SK-N-SH treated with all-trans-retinoic acid at 6 μM for 48 hours (cell line): ENCODE measurements around the gene RNASEH1.

Experiments
- ARNTL ChIP-seq: fragments of 450-650 bp; formaldehyde crosslinking; IDR thresholded peaks from 2 replicates; pipeline ENCODE4 v1.5.0; 2020; ENCODE audit warnings: low read depth, mild to moderate bottlenecking, moderate library complexity, borderline replicate concordance
- CSDC2 ChIP-seq: fragments of 250-450 bp; sonication (Bioruptor Pico); IDR thresholded peaks from 2 replicates; pipeline ENCODE4 v1.5.0; 2020; ENCODE audit warnings: mild to moderate bottlenecking, moderate library complexity
- ESRRG ChIP-seq: fragments of 250-450 bp; sonication (Bioruptor Pico); IDR thresholded peaks from 2 replicates; pipeline ENCODE4 v1.6.1; 2021; ENCODE audit warnings: mild to moderate bottlenecking
- OSR1 ChIP-seq: fragments of 250-450 bp; sonication (Bioruptor Pico); IDR thresholded peaks from 2 replicates; pipeline ENCODE4 v1.8.0; 2022; ENCODE audit warnings: moderate library complexity, mild to moderate bottlenecking, inconsistent platforms
- RARB ChIP-seq: fragments of 250-450 bp; sonication (Bioruptor Pico); IDR thresholded peaks from 2 replicates; pipeline ENCODE4 v1.8.0; 2021; ENCODE audit warnings: mild to moderate bottlenecking, moderate library complexity
- TOX ChIP-seq: fragments of 250-450 bp; sonication (Bioruptor Pico); IDR thresholded peaks from 2 replicates; pipeline ENCODE4 v1.8.0; 2021; ENCODE audit warnings: mild to moderate bottlenecking, moderate library complexity, borderline replicate concordance
- ZFP3 ChIP-seq: fragments of 250-450 bp; sonication (Bioruptor Pico); IDR thresholded peaks from 2 replicates; pipeline ENCODE4 v1.5.0; 2020; ENCODE audit warnings: mild to moderate bottlenecking, moderate library complexity
- ZFP30 ChIP-seq: fragments of 450-650 bp; formaldehyde crosslinking; IDR thresholded peaks from 2 replicates; pipeline ENCODE4 v1.5.0; 2022; ENCODE audit warnings: mild to moderate bottlenecking, moderate library complexity
- TF ChIP-seq, protein P1 (sequence below): fragments of 250-450 bp; sonication (Bioruptor Pico); IDR thresholded peaks from 2 replicates; pipeline ENCODE4 v1.8.0; 2021; ENCODE audit warnings: low read depth, mild to moderate bottlenecking, moderate library complexity, borderline replicate concordance
- TF ChIP-seq, protein P2 (sequence below): fragments of 250-450 bp; sonication (Bioruptor Pico); IDR thresholded peaks from 2 replicates; pipeline ENCODE4 v1.5.0; 2020; ENCODE audit warnings: mild to moderate bottlenecking, moderate library complexity
- TF ChIP-seq, protein P3 (sequence below): fragments of 250-450 bp; sonication (Bioruptor Pico); IDR thresholded peaks from 2 replicates; pipeline ENCODE4 v1.8.0; 2020; ENCODE audit warnings: mild to moderate bottlenecking, moderate library complexity, borderline replicate concordance

DNA sequence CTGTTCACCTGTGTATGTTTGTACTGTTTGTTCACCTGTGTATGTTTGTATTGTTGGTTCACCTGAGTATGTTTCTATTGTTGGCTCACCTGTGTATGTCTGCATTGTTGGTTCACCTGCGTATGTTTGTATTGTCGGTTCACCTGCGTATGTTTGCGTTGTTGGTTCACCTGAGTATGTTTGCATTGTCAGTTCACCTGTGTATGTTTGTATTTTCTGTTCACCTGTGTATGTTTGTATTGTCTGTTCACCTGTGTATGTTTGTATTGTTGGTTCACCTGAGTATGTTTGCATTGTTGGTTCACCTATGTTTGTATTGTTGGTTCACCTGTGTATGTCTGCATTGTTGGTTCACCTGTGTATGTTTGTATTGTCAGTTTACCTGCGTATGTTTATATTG lies 53.4 kb downstream of the RNASEH1 start:
- TF ChIP-seq ZFP3 = no peak
- TF ChIP-seq, protein P1, sequence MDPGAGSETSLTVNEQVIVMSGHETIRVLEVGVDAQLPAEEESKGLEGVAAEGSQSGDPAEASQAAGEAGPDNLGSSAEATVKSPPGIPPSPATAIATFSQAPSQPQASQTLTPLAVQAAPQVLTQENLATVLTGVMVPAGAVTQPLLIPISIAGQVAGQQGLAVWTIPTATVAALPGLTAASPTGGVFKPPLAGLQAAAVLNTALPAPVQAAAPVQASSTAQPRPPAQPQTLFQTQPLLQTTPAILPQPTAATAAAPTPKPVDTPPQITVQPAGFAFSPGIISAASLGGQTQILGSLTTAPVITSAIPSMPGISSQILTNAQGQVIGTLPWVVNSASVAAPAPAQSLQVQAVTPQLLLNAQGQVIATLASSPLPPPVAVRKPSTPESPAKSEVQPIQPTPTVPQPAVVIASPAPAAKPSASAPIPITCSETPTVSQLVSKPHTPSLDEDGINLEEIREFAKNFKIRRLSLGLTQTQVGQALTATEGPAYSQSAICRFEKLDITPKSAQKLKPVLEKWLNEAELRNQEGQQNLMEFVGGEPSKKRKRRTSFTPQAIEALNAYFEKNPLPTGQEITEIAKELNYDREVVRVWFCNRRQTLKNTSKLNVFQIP (CRISPR knock-in tag) = no peak
- no peak for TF ChIP-seq CSDC2 (CRISPR knock-in tag)
- TF ChIP-seq, protein P2, sequence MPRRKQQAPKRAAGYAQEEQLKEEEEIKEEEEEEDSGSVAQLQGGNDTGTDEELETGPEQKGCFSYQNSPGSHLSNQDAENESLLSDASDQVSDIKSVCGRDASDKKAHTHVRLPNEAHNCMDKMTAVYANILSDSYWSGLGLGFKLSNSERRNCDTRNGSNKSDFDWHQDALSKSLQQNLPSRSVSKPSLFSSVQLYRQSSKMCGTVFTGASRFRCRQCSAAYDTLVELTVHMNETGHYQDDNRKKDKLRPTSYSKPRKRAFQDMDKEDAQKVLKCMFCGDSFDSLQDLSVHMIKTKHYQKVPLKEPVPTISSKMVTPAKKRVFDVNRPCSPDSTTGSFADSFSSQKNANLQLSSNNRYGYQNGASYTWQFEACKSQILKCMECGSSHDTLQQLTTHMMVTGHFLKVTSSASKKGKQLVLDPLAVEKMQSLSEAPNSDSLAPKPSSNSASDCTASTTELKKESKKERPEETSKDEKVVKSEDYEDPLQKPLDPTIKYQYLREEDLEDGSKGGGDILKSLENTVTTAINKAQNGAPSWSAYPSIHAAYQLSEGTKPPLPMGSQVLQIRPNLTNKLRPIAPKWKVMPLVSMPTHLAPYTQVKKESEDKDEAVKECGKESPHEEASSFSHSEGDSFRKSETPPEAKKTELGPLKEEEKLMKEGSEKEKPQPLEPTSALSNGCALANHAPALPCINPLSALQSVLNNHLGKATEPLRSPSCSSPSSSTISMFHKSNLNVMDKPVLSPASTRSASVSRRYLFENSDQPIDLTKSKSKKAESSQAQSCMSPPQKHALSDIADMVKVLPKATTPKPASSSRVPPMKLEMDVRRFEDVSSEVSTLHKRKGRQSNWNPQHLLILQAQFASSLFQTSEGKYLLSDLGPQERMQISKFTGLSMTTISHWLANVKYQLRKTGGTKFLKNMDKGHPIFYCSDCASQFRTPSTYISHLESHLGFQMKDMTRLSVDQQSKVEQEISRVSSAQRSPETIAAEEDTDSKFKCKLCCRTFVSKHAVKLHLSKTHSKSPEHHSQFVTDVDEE (CRISPR knock-in tag) = no peak
- TF ChIP-seq ZFP30 = no peak
- TF ChIP-seq, protein P3, sequence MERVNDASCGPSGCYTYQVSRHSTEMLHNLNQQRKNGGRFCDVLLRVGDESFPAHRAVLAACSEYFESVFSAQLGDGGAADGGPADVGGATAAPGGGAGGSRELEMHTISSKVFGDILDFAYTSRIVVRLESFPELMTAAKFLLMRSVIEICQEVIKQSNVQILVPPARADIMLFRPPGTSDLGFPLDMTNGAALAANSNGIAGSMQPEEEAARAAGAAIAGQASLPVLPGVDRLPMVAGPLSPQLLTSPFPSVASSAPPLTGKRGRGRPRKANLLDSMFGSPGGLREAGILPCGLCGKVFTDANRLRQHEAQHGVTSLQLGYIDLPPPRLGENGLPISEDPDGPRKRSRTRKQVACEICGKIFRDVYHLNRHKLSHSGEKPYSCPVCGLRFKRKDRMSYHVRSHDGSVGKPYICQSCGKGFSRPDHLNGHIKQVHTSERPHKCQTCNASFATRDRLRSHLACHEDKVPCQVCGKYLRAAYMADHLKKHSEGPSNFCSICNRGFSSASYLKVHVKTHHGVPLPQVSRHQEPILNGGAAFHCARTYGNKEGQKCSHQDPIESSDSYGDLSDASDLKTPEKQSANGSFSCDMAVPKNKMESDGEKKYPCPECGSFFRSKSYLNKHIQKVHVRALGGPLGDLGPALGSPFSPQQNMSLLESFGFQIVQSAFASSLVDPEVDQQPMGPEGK = no peak
- TF ChIP-seq ESRRG (CRISPR knock-in tag) = no peak
- no peak for TF ChIP-seq RARB (CRISPR knock-in tag)
- no peak for TF ChIP-seq ARNTL (CRISPR knock-in tag)
- no peak for TF ChIP-seq OSR1
- TF ChIP-seq TOX (CRISPR knock-in tag) = no peak
